ENCODE data around the gene TIMM17A.

- TF ChIP-seq POLR2AphosphoS5 (IDR thresholded peaks at IDR 0.05) (no peak), EP300 (IDR thresholded peaks at IDR 0.05) (no peak), CTCF (IDR thresholded peaks at IDR 0.05) (no peak)
Observed at GRCh38 chr1:201941420-201942128, 13.7 kb upstream of the TIMM17A start.
